HK-2 (cell line): ENCODE results near the gene PRKCSH.
A peak's percentile ranks its signal among the peaks of the same experiment; 100 is the strongest.
"Not testable (repeated sequence)": the region's sequence is repeated elsewhere in the genome, so short reads cannot be mapped to it uniquely, and the experiment has no call there.

Experiments
- DNase-seq: peaks from one replicate; pipeline ENCODE4 v3.0.0-alpha.2; 2018; ENCODE audit not compliant: unreplicated experiment

Gene PRKCSH

GRCh38 chr19:11418549-11419506 lies 16.6 kb upstream of the PRKCSH start, which contains the start of gene RGL3:
Gene RGL3 (minus strand): TSS chr19:11419314. CDS start chr19:11419278, 36 bp downstream.
- DNase-seq: peak; percentile 73

GRCh38 chr19:11420429-11421370 lies 14.7 kb upstream of the PRKCSH start:
- DNase-seq: no peak

- DNase-seq: peak; percentile 42
Measured at GRCh38 chr19:11421371-11422098, 13.9 kb upstream of the PRKCSH start.

GRCh38 chr19:11422163-11423065 lies 13.0 kb upstream of the PRKCSH start:
- DNase-seq: peak; percentile 74

GRCh38 chr19:11423164-11423790 lies 12.2 kb upstream of the PRKCSH start:
- DNase-seq: no peak

- DNase-seq: no peak
Measured at GRCh38 chr19:11423791-11424181, 11.6 kb upstream of the PRKCSH start.

GRCh38 chr19:11425719-11426457 lies 9.5 kb upstream of the PRKCSH start:
- DNase-seq: no peak

GRCh38 chr19:11426656-11427055 lies 8.8 kb upstream of the PRKCSH start:
- DNase-seq: no peak

- not testable (repeated sequence) for DNase-seq
Measured at GRCh38 chr19:11433526-11433925, 1.9 kb upstream of the PRKCSH start.

GRCh38 chr19:11434703-11435056 lies 755 bp upstream of the PRKCSH start:
- DNase-seq: no peak

- DNase-seq: peak; percentile 18
Measured at GRCh38 chr19:11435833-11436313, 438 bp downstream of the PRKCSH start.

GRCh38 chr19:11437955-11438354 lies 2.5 kb downstream of the PRKCSH start:
- no peak for DNase-seq

- DNase-seq: no peak
Measured at GRCh38 chr19:11444059-11444458, 8.6 kb downstream of the PRKCSH start.

- no peak for DNase-seq
Measured at GRCh38 chr19:11445141-11445540, 9.7 kb downstream of the PRKCSH start.

- no peak for DNase-seq
Measured at GRCh38 chr19:11446271-11446651, 10.8 kb downstream of the PRKCSH start.

GRCh38 chr19:11446652-11447301 lies 11.3 kb downstream of the PRKCSH start:
- DNase-seq: peak; percentile 25

GRCh38 chr19:11447347-11448262 lies 12.2 kb downstream of the PRKCSH start:
- no peak for DNase-seq

GRCh38 chr19:11448410-11448809 lies 13.0 kb downstream of the PRKCSH start:
- DNase-seq: no peak
